Cardiac muscle cell (in vitro differentiated cells and primary cell): Measurements from ENCODE around the gene ATXN1. TPM values are rescaled to one million over a fixed set of nuclear protein-coding genes. Genes with fewer than 3 reads are reported as not detected.

ENCODE experiments used
- DNase-seq, 2 donors: peaks; one replicate each; pipeline versions ENCODE4 v3.0.0 to v3.0.0-alpha.2; 2010 to 2017; ENCODE audit warnings: low read depth in 1 of 2, low spot score in 1 of 2
- H3K27ac ChIP-seq: fragments of 200-600 bp; sonication (generic); 2 replicates; pipeline ENCODE4 v1.5.1; 2016
- H3K27me3 ChIP-seq: fragments of 200-600 bp; sonication (generic); 2 replicates; pipeline ENCODE4 v1.6.0; 2016; ENCODE audit warnings: control low read depth
- H3K36me3 ChIP-seq: fragments of 200-600 bp; sonication (generic); 2 replicates; pipeline ENCODE4 v1.5.1; 2016; ENCODE audit warnings: control low read depth
- H3K4me1 ChIP-seq: fragments of 200-600 bp; sonication (generic); 2 replicates; pipeline ENCODE4 v1.8.1; 2017; ENCODE audit warnings: low read depth, mild to moderate bottlenecking, mixed run types
- H3K4me3 ChIP-seq: fragments of 200-600 bp; sonication (generic); 2 replicates; pipeline ENCODE4 v1.5.1; 2016; ENCODE audit warnings: mild to moderate bottlenecking
- H3K9me3 ChIP-seq: fragments of 200-600 bp; sonication (generic); 2 replicates; pipeline ENCODE4 v1.5.1; 2017; ENCODE audit warnings: low read depth, mild to moderate bottlenecking, control low read depth
- polyA plus RNA-seq: library from polyadenylated mRNA; unstranded; fragments of >200 nt; fragmentation: Nextera tagmentation; extraction: Ambion mirVana; gene quantifications from 2 replicates; pipeline ENCODE4 v1.2.1, GENCODE V29; 2016
- total RNA-seq: library from RNA; depleted of rRNA; stranded (reverse); fragments of >200 nt; gene quantifications from 2 replicates; pipeline ENCODE4 v1.2.3, GENCODE V29; 2016
- TF ChIP-seq, protein P1 (sequence below): IDR thresholded peaks from 2 replicates; pipeline ENCODE4 v1.5.1; 2012; ENCODE audit warnings: low read depth, mild to moderate bottlenecking, low read length

ATXN1 gene
- total and polyA plus RNA-seq, 2 experiments from 2014 or later: 15.1 to 37.4 TPM

DNA sequence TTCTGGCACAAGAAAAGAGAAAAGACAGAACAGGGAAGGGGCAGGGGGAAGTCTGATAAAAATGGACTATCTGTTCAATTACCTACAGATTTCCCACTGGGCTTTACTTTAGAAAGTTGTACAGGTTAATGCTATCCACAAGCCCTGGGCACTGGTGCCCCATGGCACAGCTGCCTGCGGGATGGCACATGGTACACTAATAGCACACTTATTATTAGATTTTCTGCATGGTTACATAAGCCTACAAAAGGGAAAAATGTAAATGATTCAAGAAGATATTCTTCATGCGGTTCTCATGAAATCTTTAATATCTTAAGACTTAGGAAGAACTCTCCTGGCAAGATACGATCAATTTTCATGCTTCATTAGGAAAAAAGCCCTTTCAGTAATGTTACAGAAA lies 385.4 kb downstream of the ATXN1 start:
- H3K9me3 ChIP-seq: no peaks in the 10 kb centered on the region
- TF ChIP-seq, protein P1, sequence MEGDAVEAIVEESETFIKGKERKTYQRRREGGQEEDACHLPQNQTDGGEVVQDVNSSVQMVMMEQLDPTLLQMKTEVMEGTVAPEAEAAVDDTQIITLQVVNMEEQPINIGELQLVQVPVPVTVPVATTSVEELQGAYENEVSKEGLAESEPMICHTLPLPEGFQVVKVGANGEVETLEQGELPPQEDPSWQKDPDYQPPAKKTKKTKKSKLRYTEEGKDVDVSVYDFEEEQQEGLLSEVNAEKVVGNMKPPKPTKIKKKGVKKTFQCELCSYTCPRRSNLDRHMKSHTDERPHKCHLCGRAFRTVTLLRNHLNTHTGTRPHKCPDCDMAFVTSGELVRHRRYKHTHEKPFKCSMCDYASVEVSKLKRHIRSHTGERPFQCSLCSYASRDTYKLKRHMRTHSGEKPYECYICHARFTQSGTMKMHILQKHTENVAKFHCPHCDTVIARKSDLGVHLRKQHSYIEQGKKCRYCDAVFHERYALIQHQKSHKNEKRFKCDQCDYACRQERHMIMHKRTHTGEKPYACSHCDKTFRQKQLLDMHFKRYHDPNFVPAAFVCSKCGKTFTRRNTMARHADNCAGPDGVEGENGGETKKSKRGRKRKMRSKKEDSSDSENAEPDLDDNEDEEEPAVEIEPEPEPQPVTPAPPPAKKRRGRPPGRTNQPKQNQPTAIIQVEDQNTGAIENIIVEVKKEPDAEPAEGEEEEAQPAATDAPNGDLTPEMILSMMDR: no peak
- DNase-seq: no peak
- no peaks in the 10 kb centered on the region for H3K27me3 ChIP-seq
- peaks cover 29% of the 10 kb centered on the region for H3K4me1 ChIP-seq
- H3K27ac ChIP-seq: no peak overlapping the region
- H3K36me3 ChIP-seq: no peaks in the 10 kb centered on the region
- H3K4me3 ChIP-seq: no peak overlapping the region

DNA sequence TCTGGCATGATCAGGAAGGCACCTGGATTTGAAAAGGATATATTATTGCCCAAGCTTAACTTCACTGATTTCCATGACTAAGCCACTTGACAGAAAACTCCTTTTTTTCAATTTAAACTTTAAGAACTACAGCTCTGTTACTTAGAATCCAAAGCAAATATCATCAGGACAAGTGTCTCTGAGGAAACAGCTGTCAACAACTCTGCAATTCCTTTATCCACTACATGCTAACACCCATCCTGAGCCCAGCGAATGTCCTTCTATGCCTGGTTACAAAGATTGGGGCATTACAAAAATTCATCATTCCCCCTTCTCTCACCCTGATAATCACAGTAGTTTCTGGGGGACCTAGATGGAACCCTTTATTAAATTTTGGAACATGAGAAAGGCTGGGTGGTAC lies 386.1 kb downstream of the ATXN1 start:
- Histone ChIP-seq H3K4me1 (peaks cover 23% of the 10 kb centered on the region), H3K27ac (no peak overlapping the region), H3K9me3 (no peaks in the 10 kb centered on the region), H3K27me3 (no peaks in the 10 kb centered on the region), H3K36me3 (no peaks in the 10 kb centered on the region), H3K4me3 (no peak overlapping the region)
- TF ChIP-seq, protein P1: no peak
- no peak for DNase-seq

DNA sequence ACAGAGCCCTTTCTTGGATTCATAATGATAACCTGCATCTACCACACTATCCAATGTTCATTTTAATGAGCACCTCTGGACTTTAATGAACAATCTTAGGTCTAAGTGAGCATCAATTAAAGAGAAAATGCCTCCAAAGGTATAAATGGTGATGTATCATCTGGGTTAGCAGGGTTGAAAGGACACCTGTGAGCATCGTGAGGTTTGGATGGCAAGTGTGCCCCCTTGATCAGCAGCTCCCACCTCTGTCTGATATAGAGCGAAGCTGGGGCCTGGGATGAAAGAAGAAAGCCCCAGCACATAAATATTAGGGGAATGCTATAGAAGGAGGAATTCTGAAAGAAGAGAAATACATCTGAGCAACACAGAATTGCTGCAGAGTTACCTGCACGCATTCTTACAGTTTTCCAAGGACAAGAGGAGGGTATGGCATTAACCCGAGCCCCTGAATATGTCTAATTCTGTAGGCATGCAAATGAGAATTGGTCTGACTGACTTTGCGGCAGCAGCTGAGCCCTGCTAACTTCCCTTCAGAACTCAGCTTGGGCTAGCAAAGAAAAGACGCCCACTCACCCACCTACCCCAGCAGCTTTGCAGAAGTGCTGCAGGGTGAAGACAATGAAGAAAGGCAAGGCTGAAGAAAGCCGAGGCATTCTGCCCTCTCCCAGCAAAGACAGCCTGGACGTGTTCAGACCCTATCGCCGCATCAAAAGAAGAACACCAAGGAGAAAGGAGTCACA lies 386.6 kb downstream of the ATXN1 start:
- no peaks in the 10 kb centered on the region for H3K9me3 ChIP-seq
- no peaks in the 10 kb centered on the region for H3K27me3 ChIP-seq
- H3K27ac ChIP-seq: no peak overlapping the region
- DNase-seq: no peak
- no peak overlapping the region for H3K4me3 ChIP-seq
- peaks cover 23% of the 10 kb centered on the region for H3K4me1 ChIP-seq
- no peaks in the 10 kb centered on the region for H3K36me3 ChIP-seq
- TF ChIP-seq, protein P1: no peak

DNA sequence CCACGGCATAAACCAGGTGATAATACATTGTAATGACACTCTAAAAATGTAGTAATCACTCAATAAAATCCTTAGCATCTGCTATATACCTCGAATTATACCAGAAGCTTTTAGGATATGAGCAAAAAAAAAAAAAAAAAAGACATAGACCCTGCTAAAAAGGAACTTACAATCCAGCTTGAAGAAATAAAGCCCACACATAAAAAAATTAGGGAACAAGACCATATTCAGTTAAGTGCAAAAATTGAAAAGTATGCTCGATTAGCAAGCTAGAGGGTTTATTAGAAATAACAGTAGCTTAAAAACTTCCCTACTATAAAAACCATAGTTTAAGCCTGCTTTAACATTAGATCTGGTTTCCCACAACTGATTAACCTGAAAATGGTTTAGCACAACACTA lies 387.2 kb downstream of the ATXN1 start:
- TF ChIP-seq, protein P1: no peak
- H3K4me1 ChIP-seq: peaks cover 23% of the 10 kb centered on the region
- no peak overlapping the region for H3K4me3 ChIP-seq
- no peaks in the 10 kb centered on the region for H3K27me3 ChIP-seq
- H3K36me3 ChIP-seq: no peaks in the 10 kb centered on the region
- no peak overlapping the region for H3K27ac ChIP-seq
- no peak for DNase-seq
- H3K9me3 ChIP-seq: no peaks in the 10 kb centered on the region

- peak in 1 of 2 donors; percentile 12 for DNase-seq
- Histone ChIP-seq H3K4me3 (no peak overlapping the region), H3K4me1 (peaks cover 23% of the 10 kb centered on the region), H3K27me3 (no peaks in the 10 kb centered on the region), H3K27ac (no peak overlapping the region), H3K36me3 (no peaks in the 10 kb centered on the region), H3K9me3 (no peaks in the 10 kb centered on the region)
- TF ChIP-seq, protein P1: no peak
Measured at GRCh38 chr6:16372029-16372776, 389.1 kb downstream of the ATXN1 start.
